GM18909 (cell line): ENCODE results near the gene FER1L5.
"Not testable (repeated sequence)": the region's sequence is repeated elsewhere in the genome, so short reads cannot be mapped to it uniquely, and the experiment has no call there.

Experiments
- ATAC-seq: cut with Tn5 transposase; IDR thresholded peaks from one replicate; pipeline ENCODE4 v1.9.1; 2021; ENCODE audit warnings: mild to moderate bottlenecking; ENCODE audit not compliant: unreplicated experiment, poor library complexity

The FER1L5 gene

GRCh38 chr2:96633641-96634040, 8.9 kb upstream of the FER1L5 start:
- ATAC-seq: no peak

- no peak for ATAC-seq
Measured at GRCh38 chr2:96636551-96637171, 5.9 kb upstream of the FER1L5 start.

GRCh38 chr2:96637385-96638143, 5.0 kb upstream of the FER1L5 start:
- peak; percentile 78 for ATAC-seq

DNA sequence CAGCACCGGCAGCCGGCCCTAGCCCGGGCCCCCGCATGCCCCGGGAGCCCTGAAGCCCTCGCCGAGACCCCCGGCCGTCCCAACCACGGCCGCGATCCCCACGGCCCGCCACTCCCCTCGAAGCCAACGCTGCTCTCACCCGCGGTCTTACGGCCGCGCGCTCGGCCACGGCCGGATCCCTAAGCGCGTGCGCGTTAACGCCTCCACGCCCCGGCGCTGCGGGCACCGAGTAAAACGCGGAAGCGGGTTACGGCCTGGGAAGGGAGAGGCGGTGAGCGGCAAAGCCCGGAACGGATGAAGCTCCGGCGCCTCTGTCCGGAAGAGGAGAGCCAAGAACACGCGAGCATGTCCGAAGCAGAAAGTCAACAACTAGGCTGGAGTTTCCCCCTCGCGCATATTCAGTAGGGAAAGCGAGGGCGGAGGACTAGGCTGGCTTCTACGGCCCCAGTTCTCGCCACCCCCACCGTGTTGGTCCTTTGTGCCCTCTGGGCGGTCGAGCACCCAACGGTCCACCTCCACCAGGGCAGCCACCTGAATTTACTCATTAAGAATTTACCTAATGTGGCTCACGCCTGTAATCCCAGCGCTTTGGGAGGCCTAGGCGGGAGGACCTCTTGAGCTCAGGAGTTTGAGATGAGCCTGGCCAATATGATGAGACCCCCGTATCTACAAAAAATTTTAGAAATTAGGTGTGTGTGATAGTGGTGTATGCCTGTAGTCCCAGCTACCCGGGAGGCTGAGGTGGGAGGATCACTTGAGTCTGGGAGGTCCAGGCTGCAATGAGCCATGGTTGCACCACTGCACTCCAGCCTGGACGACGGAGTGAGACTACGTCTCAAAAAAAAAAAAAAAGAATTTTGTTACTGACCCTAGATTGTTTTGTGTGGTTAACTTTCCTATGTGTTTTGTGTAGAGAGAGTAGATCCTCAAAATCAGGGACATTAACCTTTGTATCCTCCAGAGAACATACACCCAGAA, 4.1 kb upstream of the FER1L5 start, which contains the start of gene KANSL3:
KANSL3 (minus strand) TSS at position 169 of the 978 bp plus-strand sequence. CDS start 1,177 bp downstream, outside the sequence.
- ATAC-seq: peak; percentile 79

DNA sequence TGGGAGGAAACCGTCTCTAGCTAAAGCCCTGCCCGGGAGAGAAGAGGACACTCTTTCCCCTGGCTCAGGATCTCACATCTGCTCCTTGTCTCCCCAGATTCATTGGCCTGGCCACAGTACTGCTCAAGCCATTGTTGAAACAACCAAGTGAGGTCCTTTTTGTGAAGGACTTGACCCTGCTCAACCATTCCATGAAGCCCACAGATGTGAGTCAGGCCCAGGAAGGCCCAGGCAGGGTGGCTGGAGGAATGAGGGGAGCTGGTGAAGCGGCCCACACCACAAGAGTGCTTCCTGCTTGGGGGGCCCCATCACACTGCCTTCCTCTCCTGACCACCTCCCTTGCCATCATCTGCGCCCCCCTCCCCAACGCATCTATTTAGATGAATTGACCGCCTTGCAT, 5.1 kb downstream of the FER1L5 start:
- ATAC-seq: no peak

DNA sequence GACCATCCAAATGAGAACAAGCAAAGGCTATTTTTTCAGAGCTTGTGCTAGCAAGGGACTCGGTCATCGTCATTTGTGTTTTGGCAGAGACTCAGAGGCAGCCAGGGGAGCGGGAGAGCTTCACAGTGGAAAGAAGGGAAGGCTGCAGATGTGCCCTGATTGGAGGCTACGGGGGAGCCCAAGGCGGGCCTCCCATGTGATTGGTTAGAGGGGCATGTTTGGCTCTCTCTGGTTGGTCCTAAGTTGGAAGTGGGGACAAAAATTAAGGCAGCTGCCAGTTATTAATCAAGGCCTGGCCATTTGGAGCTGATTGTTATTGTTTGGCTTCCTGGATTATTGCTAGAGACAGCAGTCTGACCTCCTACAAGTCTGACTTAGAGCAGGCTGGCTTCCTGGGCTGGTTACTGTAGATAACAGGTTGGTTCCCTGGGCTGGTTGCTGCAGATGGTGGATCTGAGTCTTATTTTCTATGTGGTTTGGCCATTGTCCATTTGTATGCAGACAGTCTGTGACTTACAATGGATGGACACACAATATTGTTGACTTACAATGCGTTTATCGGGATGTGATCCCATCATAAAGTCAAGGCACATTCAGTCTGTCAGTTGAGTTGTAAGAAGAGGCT, 5.9 kb downstream of the FER1L5 start:
- no peak for ATAC-seq

- ATAC-seq: no peak
Measured at GRCh38 chr2:96649342-96649741, 6.8 kb downstream of the FER1L5 start.

- no peak for ATAC-seq
Measured at GRCh38 chr2:96651793-96652192, 9.2 kb downstream of the FER1L5 start.

DNA sequence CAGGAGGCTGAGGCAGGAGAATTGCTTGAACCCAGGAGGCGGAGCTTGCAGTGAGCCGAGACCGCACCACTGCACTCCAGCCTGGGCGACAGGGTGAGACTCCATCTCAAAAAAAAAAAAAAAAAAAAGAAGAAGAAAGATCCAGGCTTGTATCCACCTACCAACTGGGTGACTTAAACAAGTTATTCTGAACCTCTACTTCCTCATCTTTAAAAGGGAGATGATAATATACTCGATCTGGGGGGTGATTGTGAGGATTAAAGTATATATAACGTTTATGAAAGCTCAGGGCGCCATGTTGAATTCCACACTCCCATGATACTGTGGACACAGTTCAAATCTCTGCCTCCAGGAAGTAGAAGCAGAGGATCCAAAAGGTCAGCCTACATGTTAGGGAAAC, 12.2 kb downstream of the FER1L5 start:
- ATAC-seq: not testable (repeated sequence)

GRCh38 chr2:96655526-96655925, 13.0 kb downstream of the FER1L5 start:
- ATAC-seq: no peak

DNA sequence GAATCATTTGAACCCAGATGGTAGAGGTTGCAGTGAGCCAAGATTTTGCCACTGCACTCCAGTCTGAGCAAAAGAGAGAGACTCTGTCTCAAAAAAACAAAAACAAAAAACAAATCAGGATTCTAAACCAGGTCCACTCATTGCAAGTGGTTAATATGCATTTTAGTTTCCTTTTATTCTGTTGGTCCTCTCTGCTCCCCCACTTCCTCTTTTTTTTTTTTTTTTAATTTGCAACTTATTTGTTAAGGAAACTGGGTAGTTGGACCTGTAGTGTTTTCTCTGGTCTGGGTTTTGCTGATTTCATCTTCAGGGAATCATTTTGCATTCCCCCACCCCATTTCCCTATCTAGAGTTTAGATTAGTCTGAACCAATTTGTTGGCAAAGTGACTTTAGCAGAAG, 14.0 kb downstream of the FER1L5 start:
- no peak for ATAC-seq

DNA sequence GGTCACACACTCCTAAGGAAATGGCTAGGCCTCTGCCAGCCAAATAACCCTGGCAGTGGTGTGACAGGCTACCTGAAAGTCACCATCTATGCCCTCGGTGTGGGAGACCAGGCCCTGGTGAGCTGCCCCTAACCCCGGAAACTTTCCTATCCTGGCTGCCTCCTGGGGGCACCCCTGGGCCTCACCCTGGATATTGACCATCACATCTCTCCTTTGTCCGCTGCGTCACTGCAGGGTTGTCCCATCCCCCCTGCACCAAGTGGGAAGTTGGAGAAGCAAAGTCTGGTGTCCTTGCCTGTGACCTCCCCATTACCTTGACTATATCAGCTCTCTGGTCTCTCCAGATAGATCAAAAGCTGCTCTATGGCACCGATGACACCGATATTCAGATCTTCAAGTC, 18.8 kb downstream of the FER1L5 start:
- ATAC-seq: no peak

DNA sequence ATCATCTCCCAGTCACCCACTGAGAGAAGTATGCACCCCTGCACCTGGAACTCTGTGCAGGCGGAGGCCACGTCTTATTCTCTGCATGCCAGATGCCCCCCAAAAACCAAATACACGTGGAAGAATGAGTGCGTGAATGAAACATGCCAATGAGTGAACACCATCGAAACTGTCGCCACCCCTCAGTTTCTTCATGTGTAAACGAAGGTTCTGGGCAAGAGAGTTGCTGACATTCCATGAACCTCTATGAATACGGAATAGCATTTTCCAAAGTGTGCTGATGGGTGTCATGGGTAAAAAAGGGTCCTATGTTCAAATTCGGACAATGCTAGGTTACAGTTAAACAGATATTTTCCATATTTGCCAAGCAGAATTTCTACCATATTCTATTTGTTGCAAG, 19.8 kb downstream of the FER1L5 start:
- no peak for ATAC-seq

DNA sequence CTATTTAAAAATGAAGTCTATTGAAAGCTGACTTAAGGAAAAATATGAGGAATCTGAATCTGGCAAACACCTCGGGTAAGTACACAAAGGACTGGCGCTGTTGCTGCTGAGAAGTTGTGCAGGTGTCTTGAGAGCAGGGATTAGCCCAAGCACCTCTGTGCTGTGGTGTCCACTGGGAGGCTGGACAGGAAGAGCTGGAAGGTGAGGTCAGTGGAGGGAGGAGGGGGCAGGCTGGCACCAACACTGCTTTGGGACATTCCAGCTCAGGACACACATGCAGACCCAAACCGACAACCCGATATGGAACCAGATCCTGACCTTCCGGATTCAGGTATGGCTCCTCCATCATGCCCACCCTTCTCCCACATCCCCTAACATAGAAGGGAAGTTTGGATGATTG, 20.6 kb downstream of the FER1L5 start:
- no peak for ATAC-seq

DNA sequence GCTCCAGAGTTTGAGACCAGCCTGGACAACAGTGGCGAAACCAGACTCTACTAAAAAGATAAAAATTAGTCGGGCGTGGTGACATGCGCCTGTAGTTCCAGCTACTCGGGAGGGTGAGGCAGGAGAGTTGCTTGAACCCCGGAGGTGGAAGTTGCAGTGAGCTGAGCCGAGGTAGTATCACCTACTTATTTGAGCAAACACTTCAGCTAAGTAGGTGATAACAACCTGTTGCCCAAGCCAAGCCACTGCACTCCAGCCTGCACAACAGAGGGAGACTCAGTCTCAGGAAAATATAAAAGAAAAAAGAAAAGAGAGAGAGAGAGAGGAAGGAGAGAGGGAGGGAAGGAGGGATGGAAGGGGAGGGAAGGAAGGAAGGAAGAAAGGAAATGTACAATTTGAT, 21.3 kb downstream of the FER1L5 start:
- ATAC-seq: no peak

DNA sequence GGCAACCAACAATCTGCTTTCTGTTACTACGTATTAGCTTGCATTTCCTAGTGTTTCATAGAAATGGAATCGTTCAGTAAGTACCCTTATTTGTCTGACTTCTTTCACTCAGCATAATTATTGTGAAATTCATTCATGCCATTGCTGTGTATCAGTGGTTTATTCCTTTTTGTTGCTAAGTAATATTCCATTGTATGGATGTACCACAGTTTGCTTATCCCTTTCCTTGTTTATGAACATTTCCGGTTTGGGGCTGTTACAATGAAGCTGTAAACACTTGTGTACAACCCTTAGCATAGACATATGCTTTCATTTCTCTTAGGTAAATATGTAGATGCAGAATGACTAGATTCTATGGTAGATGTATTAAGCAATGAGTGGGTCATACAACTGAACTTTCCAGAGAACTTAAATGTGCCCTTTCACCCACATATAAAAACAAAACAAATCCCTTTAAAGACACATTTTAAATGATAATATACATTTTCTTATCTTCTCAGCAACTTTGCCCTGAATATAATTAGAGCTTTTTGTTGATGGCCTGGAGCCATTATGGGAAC, 21.9 kb downstream of the FER1L5 start:
- ATAC-seq: no peak

DNA sequence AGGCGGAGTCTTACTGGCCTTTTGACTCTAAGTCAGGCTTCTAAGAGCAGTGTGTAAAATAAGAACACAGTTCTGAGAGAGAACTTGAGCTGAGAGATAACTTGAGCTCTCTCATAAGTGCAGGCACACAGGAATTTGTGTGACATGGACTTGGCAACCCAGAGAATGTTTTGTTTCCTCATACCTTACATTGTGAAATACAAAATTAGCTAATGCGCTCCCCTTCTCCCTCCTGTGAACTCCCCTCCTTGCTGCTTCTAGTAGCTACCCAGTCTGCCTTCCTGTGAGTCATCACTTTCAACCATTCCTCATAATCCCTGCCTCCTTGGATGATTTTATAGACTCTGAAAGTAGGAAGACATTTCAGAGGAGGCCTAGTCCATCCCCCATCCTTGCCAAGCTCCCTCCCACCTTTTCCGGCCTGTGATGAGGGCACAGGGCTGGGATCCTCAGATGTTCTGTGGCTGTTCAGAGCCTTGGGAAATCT, 22.6 kb downstream of the FER1L5 start:
- no peak for ATAC-seq

DNA sequence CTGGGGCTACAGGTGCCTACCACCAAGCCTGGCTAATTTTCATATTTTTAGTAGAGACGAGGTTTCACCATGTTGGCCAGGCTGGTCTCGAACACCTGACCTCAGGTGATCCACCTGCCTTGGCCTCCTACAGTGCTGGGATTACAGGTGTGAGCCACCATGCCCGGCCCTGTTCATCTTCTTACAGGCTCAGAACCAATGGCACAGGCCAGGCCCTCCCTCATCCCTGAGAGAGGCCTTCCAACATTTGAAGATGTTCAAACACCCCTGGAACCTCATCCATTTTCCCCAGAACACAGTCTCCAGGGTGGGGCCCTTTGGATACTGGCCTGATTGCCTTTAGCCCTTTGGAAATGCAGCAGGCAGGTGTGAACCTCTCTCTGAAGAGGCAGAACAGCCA, 23.2 kb downstream of the FER1L5 start:
- ATAC-seq: not testable (repeated sequence)

DNA sequence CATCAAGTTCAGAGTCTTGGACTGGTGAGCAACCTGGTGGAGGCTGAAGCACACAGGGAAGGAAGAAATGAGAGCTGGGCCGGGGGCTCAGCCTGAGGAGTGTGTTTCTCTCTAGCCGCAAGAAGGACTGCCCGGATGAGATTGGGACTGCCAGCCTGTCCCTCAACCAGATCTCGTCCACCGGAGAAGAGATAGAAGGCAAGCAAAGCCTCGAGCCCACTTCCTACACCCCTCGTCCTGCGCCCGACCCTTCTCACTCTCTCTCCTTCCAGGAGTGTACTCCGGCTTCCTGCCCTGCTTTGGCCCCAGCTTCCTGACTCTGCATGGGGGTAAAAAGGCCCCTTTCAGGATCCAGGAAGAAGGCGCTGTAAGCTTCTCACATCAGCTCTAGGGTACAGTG, 26.2 kb downstream of the FER1L5 start:
- no peak for ATAC-seq
